NCI-H2029 (cell line): ENCODE results near the gene ABCG5.

ENCODE experiments used
- DNase-seq: peaks from one replicate; lab custom pipeline; 2025; lab: John Stamatoyannopoulos, UW

ABCG5 gene

DNA sequence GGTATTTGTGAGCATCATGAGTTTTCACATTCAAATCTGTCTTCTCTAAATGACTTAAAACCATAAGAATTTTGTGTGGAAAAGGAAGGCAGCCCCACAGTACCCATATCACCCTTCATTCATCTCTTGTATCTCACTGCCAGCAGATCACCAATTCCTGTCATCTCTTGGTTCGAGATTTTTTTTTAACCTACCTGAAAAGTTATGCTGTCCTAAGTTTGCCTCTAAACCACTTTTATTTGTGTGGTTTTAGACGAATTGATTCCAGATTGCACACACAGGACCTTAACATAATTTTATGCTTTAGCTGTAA is 32.0 kb downstream of the ABCG5 start:
- no peak for DNase-seq

DNA sequence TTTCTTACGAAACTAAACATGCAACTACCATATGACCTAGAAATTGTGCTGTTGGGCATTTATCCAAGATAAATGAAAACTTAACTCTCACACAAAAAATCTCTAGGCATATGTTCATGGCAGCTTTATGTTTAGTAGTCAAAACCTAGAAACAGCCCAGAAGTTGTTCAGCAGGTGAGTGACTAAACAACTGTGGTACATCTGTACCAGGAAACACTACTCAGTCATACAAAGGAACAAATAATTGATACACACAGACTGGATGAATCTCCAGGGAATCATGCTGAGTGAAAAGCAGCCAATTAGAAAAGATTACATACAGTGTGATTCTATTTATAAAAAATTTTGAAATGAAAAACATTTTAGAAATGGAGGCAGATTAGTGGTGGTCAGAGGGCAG is 35.5 kb downstream of the ABCG5 start:
- no peak for DNase-seq

- DNase-seq: no peak
Observed at GRCh38 chr2:43802135-43802534, 36.5 kb downstream of the ABCG5 start.

GRCh38 chr2:43800894-43801293 is 37.7 kb downstream of the ABCG5 start:
- DNase-seq: no peak

DNA sequence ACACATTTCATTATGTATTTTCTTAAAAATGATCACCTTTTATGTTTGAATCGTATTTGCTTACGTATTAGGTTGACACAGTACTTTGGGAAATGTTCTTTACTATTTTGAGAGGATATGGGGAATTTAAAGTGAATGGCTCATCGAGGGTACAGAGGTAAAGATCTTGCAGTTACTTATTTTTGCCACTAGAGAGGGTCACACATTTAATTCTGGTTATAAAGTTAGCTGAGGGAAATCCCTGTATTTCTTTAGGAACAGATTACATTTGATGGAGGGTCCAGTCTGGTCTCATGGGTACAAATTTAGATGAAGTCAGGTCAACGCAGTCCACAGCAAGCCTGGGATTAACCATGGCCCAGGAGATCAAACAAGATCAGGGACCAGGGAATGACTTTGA is 40.3 kb downstream of the ABCG5 start:
- DNase-seq: no peak

DNA sequence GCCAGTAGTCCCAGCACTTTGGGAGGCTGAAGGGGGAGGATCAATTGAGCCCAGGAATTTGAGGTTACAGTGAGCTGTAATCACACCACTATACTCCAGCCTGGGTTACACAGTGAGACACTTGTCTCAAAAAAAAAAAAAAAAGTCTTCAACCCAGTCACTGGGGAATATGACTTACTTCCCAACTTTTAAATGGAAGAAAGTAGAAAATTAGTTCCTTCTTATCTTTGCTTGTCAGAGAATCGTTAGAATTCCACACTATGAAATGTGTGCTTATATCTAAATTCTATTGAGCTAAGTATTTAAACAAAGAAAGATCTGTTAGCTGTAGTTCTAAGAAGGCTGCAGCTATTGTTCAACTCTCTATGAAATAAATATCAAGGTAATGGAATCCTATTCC is 42.4 kb downstream of the ABCG5 start:
- no peak for DNase-seq

GRCh38 chr2:43794956-43795355 is 43.7 kb downstream of the ABCG5 start:
- no peak for DNase-seq

GRCh38 chr2:43792653-43793052 is 46.0 kb downstream of the ABCG5 start:
- no peak for DNase-seq

GRCh38 chr2:43791035-43791765 is 47.4 kb downstream of the ABCG5 start:
- no peak for DNase-seq

GRCh38 chr2:43790147-43790546 is 48.5 kb downstream of the ABCG5 start:
- DNase-seq: no peak

DNA sequence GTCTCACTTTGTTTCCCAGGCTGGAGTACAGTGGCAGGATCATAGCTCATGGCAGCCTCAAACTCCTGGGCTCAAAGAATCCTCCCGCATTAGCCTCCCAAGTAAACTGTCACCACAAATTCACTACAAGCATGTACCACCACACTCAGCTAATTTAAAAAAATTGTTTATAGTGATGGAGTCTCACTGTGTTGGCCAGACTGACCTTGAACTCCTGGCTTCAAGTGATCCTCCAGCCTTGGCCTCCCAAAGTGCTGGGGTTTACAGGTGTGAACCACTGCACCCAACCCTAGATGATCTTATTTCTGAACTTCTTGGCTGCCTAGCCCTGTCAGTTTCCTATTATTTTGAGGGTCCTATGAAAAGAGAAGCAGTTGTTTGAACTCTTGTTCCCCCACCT is 50.0 kb downstream of the ABCG5 start:
- no peak for DNase-seq

DNA sequence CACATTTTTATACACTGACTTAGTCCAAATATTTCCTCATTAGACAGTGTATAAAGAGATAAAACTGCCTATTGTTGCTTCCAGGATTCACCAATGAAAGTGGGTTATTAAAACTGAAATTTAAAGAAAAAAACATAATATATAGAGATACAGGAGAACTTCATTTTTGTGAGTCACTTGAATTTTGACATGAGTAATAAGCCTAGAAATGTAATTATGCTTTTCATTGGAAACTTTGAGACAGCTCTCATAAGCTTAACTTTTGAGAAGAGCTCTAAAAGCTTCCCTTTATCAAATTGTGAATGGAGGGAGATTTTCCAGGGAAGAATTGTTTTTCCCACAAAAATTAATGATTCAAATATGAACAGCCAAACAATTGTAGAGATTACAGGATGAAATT is 50.7 kb downstream of the ABCG5 start:
- DNase-seq: no peak

DNA sequence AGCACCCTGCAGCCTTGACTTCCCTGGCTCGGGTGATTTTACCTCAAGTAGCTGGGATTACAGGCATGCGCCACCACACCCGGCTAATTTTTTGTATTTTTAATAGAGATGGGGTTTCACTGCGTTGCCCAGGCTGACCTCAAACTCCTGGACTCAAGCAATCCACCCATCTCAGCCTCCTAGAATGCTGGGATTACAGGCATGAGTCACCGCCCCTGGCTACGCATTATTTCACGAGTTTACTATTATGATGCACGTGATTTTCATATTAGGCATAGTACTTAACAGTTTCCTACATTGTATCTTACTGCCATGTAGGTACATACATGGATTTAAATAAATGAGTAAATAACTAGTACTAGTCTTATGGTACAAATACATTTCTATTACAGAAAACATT is 60.4 kb downstream of the ABCG5 start:
- no peak for DNase-seq

DNA sequence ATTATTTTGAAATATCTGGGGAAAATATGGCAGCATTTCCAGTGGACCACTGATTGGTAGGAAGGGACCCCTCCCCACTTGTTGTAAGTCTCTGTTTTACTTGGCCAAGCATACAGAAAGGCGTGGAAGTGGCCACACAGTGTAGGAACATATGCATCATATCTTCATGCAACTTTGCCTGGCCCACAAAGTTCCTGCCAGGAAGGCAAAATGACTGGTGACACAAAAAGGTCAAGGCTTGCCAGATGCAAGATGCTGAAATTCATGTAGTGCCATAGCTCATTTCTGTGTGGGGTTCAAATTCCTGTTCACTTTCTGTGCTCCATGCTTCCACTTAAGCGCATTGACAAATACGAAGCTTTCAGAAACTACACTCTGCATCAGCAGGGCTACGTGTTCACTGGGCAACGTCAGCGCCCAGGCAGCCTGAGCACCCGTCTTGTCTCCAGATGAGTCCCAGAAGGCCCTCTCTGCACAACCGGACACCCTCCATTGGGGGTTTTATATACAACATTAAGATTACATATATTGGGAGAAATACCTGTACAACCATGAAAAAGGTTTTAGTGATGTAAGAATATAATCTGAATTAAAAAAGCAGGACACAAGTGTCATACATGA is 61.2 kb downstream of the ABCG5 start:
- no peak for DNase-seq

- no peak for DNase-seq
Observed at GRCh38 chr2:43776324-43776723, 62.3 kb downstream of the ABCG5 start.

DNA sequence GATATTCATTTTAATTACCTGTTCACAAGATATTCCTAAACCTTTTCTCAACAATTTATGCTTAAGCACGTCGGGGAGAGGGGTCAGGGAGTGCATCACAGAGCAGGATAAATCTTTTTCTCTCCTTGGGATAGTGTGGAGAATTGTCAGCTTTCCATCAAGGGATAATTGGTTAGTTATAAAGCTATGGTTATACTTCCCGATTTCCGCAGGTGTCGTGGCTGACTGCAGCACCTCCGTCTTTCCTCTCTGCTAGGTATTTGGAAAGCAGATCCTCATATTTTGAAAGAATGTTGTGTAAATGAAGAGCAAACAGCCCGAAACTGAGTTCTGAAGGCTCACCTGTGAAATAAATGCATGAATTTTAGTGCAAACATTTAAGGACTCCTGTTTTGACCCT is 64.0 kb downstream of the ABCG5 start:
- no peak for DNase-seq

- DNase-seq: peak; percentile 79
Observed at GRCh38 chr2:43773876-43774613, 64.6 kb downstream of the ABCG5 start, which contains the start of gene DYNC2LI1. TSS of gene DYNC2LI1 (plus strand) at chr2:43774039. CDS start at chr2:43774139, 100 bp downstream.

DNA sequence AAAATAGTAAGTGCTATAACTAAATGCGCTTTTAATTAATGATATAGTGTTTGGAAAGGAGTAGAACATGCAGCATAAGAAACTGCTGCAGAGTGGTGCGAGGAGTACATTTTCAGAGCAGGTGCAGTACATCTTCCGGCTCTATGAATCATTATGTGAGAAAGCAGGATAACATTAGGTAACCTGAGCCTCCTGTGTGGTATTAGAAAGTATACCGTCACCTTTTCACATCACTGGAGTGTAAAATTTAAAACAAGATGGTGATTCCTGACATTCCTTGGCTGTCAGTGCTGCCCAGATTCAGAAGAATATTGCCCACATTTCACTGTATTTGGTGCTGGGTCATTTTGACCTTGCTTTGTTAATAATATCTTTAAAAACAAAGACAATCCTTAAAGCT is 72.6 kb downstream of the ABCG5 start:
- no peak for DNase-seq

- DNase-seq: no peak
Observed at GRCh38 chr2:43764086-43764705, 74.4 kb downstream of the ABCG5 start.

GRCh38 chr2:43763091-43763490 is 75.5 kb downstream of the ABCG5 start:
- no peak for DNase-seq
